Measurements from ENCODE around the gene CYLD.

The CYLD gene

DNA sequence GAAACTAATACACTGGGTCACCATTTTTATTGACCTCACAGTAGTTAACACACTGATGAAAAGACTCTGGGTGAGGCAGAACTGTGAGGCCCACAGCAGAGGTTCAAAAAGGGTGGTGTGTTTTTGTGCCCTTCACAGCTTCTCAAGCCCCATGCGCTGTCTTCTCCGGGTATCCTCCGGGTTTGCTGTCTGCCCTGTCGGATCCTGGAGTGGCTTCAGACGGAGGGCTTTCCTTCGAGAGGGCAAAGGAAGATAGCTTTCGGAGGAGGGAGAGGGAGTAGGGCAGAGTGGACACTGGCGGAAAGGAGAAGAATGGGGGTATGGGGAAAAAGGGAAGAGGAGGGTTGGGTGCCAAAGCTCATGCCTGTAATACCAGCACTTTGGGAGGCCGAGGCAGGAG, 80.8 kb downstream of the CYLD start:
- DNase-seq = no peak

DNA sequence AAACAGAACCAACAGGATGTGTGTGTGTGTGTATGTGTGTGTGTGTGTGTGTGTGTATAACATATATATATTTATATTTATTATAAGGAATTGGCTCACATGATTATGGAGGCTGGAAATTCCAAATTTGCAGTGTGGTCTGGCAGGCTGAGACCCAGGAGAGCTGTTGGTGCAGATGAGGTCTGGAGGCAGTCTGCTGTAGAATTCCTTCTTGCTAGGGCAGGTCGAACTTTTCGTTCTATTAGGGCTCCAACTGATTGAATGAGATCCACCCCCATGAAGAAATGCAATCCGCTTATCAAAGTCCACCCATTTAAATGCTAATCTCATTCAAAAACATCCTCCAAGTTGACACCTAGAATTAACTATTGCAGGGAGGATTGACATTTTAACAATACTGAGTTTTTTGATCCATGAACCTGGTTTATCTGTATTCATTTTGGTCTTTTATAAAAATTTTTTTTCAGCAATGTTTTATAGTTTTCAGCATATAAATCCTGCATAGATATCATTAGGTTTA, 85.0 kb downstream of the CYLD start:
- DNase-seq = no peak

DNA sequence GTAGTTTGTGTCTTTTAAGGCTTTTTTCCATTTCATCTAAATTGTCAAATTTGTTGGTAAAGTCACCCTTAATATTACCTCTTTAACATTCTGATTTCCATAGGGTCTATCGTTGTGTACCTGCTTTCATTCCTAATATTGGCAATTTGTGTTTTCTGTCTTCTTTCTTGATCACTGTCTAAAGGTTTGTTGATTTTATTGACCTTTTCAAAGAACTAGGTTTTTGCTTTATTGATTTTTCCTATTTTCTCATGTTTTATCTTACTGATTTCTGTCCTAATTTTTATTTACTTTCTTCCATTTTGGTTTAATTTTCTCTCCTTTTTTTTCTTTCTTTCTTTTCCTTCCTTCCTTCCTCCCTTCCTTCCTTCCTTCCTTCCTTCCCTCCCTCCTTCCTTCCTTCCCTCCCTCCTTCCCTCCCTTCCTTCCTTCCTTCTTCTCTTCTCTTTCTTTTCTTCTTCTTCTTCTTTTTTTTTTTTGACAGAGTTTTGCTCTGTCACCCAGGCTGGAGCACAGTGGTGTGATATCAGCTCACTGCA, 86.3 kb downstream of the CYLD start:
- no peak for DNase-seq

GRCh38 chr16:50830698-50831097, 88.8 kb downstream of the CYLD start:
- DNase-seq = no peak

- no peak for DNase-seq
These were observed 89.9 kb downstream of the CYLD start for GRCh38 chr16:50831751-50832150.

DNA sequence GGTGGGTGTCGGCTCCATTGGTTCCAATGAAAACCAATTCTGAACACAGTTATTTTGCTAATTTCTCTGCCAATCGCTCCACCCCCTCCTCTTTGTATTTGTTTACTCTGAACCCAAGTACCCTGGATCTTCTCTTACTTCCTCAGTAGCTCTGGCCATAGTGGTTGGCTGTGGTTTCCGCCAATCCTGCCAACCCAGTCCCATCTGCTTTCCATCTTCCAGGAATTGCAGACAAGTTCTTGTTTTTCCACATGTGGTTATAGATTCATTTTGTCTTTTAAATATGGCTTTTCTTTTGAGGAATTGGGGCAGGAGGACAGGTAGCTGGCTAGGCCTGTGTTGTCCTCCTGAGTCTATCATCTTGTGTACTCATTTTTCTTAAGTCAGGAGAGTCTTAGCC, 92.0 kb downstream of the CYLD start:
- DNase-seq = no peak

GRCh38 chr16:50834701-50835100, 92.8 kb downstream of the CYLD start:
- DNase-seq = no peak

DNA sequence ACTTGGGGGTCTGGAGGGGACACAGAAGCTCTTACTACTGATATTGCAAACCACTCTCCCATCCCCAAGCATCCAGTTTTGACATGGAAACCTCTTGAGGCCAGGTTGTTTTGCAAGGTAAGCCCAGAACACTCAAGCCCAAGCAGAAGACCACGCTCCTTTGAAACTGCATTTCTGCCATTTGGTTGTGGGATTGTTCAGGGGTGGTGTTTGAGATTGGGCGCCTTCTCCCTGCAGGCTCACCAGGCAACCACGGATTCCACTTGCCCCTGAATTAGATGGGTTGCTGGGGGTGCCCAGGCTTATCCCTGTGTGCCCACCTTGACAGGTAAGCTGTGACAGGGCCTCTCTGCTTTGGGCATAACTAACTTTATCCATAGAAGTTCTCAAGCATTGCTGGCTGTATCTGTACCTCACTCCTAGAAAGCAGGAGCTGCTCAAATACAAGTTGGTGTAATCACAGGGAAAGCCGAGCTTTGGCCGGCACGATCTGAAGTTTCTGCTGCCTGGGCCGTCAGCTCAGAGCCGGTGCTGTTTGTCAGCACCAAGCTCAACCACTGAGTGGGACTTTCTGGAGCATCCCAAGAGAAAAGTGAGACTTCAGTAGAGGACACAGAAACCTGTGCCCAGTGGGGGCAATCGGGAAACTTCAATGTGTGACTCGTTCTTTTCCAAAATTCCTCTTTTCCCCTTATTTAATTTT, 93.6 kb downstream of the CYLD start:
- DNase-seq = no peak

DNA sequence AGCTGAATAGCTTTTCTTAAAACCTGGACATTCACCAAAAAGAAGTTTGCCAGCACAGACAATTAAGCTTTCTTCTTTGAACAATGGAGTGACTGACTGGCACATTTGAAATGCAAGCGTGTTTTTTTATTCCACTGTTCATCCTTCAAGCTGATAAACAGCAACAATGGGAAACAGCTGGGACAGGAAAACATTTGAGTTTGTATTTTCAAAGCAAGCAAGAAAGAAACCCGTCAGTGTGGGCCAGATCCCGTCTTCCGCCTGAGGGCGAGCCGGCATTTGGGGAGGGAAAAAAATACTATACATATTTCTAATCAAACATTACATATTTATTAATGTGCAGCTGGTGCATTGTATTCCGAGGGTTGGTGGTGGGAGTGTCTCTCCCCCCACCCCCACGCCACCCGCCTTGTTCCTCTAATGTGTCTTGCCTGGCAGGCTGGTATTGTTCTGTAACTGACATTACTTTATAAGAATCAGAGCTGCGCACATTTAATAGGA, 94.3 kb downstream of the CYLD start:
- no peak for DNase-seq

DNA sequence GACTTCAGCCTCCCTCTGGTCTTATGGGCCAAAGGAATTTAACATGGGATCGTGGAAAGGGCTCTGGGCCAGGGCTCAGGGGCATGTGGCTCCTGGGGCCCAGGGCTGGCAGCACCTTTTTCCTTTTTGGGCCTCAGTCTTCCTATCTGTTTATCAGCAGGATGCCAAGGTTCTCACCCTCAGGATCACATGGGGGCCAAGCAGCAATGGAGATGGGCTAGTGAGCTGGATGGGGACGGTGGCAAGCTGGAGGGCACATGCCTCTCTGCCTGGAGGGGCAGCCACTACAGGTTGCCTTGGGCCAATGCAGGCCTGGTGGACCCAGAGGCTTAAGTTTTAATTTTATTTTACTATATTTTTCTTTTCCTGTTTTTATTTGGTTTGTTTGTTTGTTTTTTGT, 95.4 kb downstream of the CYLD start:
- DNase-seq = no peak

DNA sequence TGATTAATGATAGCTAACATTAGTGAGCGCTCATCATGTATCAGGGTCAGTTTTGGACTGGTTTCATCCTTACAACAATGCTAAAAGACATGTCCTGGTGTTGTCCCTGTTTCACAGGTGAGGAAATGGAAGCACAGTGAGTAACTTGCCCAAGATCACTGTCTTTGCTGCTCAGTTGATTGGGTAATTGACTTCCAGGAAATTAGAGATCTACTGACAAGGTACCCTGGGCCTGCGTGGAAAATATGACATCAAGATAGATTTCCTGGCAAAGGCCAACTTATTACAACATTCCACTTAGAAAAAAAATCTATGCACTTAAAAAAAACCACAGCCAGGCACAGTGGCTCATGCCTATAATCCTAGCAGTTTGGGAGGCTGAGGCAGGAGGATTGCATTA, 96.3 kb downstream of the CYLD start:
- no peak for DNase-seq

DNA sequence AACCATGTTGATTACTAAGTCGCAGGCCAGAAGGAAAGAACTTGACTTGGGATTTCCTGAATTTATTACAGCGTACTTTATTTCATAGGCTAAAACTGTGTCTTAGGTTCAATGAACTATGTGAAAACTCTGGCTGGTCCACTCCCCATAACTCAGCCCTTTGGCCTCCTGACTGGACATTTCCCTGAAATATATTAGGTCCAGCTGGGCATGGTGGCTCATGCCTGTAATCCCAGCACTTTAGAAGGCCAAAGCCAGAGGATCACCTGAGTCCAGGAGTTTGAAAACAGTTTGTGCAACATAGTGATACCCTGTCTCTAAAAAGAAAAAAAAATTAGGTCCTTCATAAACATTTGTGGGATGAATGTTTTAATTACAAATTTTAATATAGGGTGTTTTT, 97.0 kb downstream of the CYLD start:
- no peak for DNase-seq

DNA sequence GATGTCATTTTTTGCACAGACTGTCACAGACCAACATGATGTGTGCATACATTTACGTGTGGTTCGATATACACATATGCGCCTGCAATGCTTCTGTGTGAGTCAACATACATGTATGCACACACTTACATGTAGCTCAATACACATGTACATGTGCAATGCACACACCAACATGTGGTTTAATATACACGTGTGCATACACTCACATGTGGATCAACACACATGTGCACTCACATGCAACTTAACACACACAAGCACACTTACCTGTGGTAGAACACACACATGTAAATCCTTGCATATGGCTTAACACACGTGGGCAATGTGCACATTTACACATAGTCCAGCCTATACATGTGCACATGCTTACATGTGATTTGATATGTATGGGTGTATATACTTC, 97.5 kb downstream of the CYLD start:
- DNase-seq = no peak

- no peak for DNase-seq
These were observed 98.2 kb downstream of the CYLD start for GRCh38 chr16:50839920-50840729.

GRCh38 chr16:50841081-50841886, 99.4 kb downstream of the CYLD start:
- DNase-seq = no peak

DNA sequence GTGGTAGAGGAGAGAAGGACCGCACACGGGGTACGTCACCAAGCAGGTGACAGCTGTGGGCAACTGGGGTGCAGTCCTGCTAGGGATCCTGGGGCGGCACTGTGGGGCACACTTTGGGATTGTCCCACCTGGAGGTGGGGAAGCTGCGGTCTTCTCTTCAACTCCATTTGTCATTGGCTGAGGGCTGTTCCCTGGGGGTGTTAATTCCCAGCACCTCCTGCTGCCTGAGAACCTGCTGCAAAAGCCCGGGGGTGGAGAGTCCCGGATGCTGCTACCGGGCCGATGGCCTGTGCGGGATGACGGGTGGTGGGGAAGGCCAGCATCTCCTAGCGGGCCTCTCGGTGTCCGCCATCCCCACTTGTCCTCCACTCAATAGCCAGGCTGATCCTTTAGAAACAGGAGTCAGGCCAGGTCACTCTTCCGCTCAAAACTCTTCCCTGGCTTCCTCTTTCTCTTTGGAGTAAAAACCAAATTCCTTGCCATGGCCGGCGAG, 100.2 kb downstream of the CYLD start:
- no peak for DNase-seq

DNA sequence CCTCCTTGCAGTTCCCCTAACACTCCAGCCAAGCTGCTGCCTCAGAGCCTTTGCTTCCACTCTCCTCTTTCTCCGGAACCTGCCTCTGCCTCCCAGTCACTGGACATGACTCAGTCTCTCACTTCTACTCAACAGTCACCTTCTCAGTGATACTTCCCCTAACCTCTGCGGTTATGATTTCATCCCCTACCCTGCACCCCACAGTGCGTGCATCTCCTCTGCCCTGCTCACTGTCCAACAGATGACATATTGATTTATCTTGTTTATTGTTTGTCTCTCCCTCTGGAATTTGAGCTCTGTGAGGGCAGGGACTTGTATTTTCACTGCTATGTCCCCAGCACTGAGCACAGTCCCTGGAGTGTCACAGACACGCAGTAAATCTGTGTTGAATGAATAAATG, 100.7 kb downstream of the CYLD start:
- no peak for DNase-seq

GRCh38 chr16:50844840-50845239, 103.0 kb downstream of the CYLD start:
- no peak for DNase-seq

DNA sequence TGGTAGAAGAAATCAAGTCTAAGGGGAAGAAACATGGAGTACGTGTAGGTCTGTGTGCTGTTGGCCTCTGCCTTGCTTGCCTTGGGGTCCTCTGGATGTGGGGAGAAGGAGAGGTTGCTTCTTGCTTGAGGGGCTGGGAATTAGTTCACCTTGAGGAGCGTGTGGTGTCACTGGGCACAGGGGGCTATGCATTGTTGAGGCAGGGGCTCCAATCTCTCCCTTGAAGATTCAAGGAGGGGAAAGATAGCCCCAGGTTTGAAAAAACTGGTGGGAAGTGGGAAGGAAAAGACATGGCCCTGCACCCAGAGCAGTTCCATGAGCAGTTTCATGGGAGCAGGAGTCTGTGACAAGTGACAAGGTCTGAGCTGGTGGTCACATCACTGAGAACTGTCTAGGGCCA, 103.4 kb downstream of the CYLD start:
- DNase-seq = no peak

GRCh38 chr16:50846511-50846910, 104.6 kb downstream of the CYLD start:
- DNase-seq = no peak

GRCh38 chr16:50847166-50847565, 105.3 kb downstream of the CYLD start:
- no peak for DNase-seq

- DNase-seq = no peak
These were observed 107.0 kb downstream of the CYLD start for GRCh38 chr16:50848755-50849514.
